GM12878 (cell line): ENCODE data around the gene RNF126. TPM values are rescaled to one million over a fixed set of nuclear protein-coding genes. Genes with fewer than 3 reads are reported as not detected.
A peak's percentile ranks its signal among the peaks of the same experiment; 100 is the strongest.

Source experiments
- BACH1 ChIP-seq: fragments of 450-650 bp; IDR thresholded peaks from 2 replicates; pipeline ENCODE4 v1.6.1; 2017; ENCODE audit warnings: mild to moderate bottlenecking, borderline replicate concordance
- BHLHE40 ChIP-seq, 2 experiments: fragments of 450-650 bp in 1 of 2; IDR thresholded peaks; 2 replicates each; pipeline ENCODE4 v1.6.1; 2011 to 2017; ENCODE audit warnings: low read depth in 2 of 2, borderline replicate concordance in 1 of 2, improper control_type of control experiment in 1 of 2, low read length in 1 of 2, mild to moderate bottlenecking in 1 of 2
- EGR1 ChIP-seq, 2 experiments: IDR thresholded peaks; 1 replicate in 1 of 2; 2 replicates in 1 of 2; pipeline ENCODE4 v1.6.1; 2011 to 2012; ENCODE audit warnings: low read depth in 2 of 2, low read length in 2 of 2, borderline replicate concordance in 1 of 2, mild to moderate bottlenecking in 1 of 2, moderate library complexity in 1 of 2
- ETV6 ChIP-seq, 2 experiments: fragments of 450-650 bp in 1 of 2; IDR thresholded peaks in 1 of 2; conservative IDR thresholded peaks in 1 of 2; 2 replicates each; pipeline ENCODE4 v1.6.1; 2014; ENCODE audit warnings: antibody characterized with exemption in 1 of 2, borderline replicate concordance in 1 of 2, low read depth in 1 of 2, mild to moderate bottlenecking in 1 of 2, moderate library complexity in 1 of 2
- GABPA ChIP-seq: IDR thresholded peaks from 2 replicates; pipeline ENCODE4 v1.6.1; 2014; ENCODE audit warnings: antibody characterized with exemption, low read depth, mild to moderate bottlenecking, inconsistent platforms
- LARP7 ChIP-seq: fragments of 450-650 bp; IDR thresholded peaks from 2 replicates; pipeline ENCODE4 v1.6.1; 2017; ENCODE audit warnings: mild to moderate bottlenecking
- MXI1 ChIP-seq: fragments of 150-350 bp; IDR thresholded peaks from 2 replicates; pipeline ENCODE4 v1.6.1; 2011; ENCODE audit warnings: low read depth, mild to moderate bottlenecking, inconsistent platforms, low read length, improper control_type of control experiment
- NFYB ChIP-seq: IDR thresholded peaks from 2 replicates; pipeline ENCODE4 v1.6.1; 2011; ENCODE audit warnings: low read depth, mild to moderate bottlenecking, low read length, improper control_type of control experiment, moderate library complexity; ENCODE audit not compliant: insufficient read depth
- PAX5 ChIP-seq: IDR thresholded peaks from 2 replicates; pipeline ENCODE4 v1.6.1; 2011; ENCODE audit warnings: low read depth, low read length, borderline replicate concordance
- POLR2A ChIP-seq: IDR thresholded peaks from 2 replicates; pipeline ENCODE4 v1.6.1; 2011; ENCODE audit warnings: low read depth, mild to moderate bottlenecking, low read length
- RFX5 ChIP-seq: IDR thresholded peaks from 2 replicates; pipeline ENCODE4 v1.6.1; 2011; ENCODE audit warnings: low read depth, low read length, improper control_type of control experiment
- TAF1 ChIP-seq: IDR thresholded peaks from 2 replicates; pipeline ENCODE4 v1.6.1; 2011; ENCODE audit warnings: mild to moderate bottlenecking, low read depth, low read length, borderline replicate concordance
- ZZZ3 ChIP-seq: IDR thresholded peaks from 2 replicates; pipeline ENCODE4 v1.6.1; 2011; ENCODE audit warnings: low read depth; ENCODE audit not compliant: control insufficient read depth, insufficient read length
- polyA plus RNA-seq, 11 experiments: library from polyadenylated mRNA; depleted of rRNA in 4 of 11; unstranded in 6 of 11; stranded (reverse) in 5 of 11; fragments of >200 nt; fragmentation: Nextera tagmentation in 4 of 11; fragmentation: Illumina TruSeq in 1 of 11; extraction: Ambion mirVana in 4 of 11; extraction: Trizol in 1 of 11; gene quantifications; 1 replicate in 1 of 11; 2 replicates in 10 of 11; pipeline versions ENCODE4 v1.2.1 to v1.2.3, GENCODE V29; 2011 to 2016; ENCODE audit warnings: inconsistent platforms in 2 of 11, missing spikeins in 2 of 11, low read depth in 1 of 11
- total RNA-seq, 4 experiments: library from RNA; depleted of rRNA in 3 of 4; stranded (reverse); fragments of >200 nt in 3 of 4; fragmentation: Illumina TruSeq in 1 of 4; extraction: Trizol in 1 of 4; gene quantifications; 2 replicates each; pipeline versions ENCODE4 v1.2.1 to v1.2.3, GENCODE V29; 2013 to 2021
- TF ChIP-seq, protein P1 (sequence below): fragments of 450-650 bp; IDR thresholded peaks from 2 replicates; pipeline ENCODE4 v1.6.1; 2017; ENCODE audit warnings: mild to moderate bottlenecking, moderate library complexity
- TF ChIP-seq, protein P2 (sequence below): IDR thresholded peaks from 2 replicates; pipeline ENCODE4 v1.6.1; 2011; ENCODE audit warnings: borderline replicate concordance, low read depth, mild to moderate bottlenecking, moderate library complexity, mixed read lengths, low read length; ENCODE audit not compliant: insufficient read depth; ENCODE audit errors: extremely low read length
- TF ChIP-seq, protein P3 (sequence below): fragments of 450-650 bp; conservative IDR thresholded peaks from 2 replicates; pipeline ENCODE4 v1.6.1; 2017; ENCODE audit warnings: mild to moderate bottlenecking, moderate library complexity
- TF ChIP-seq, protein P4 (sequence below): fragments of 150-350 bp; IDR thresholded peaks from 2 replicates; pipeline ENCODE4 v1.6.1; 2014; ENCODE audit warnings: mild to moderate bottlenecking, low read depth, low read length

RNF126 gene
- total and polyA plus RNA-seq, 10 of the 15 experiments (the other 5 are each of a cell fraction or from before 2014, with no cell fraction given) = 0.45 to 100 (median 50.6) TPM

DNA sequence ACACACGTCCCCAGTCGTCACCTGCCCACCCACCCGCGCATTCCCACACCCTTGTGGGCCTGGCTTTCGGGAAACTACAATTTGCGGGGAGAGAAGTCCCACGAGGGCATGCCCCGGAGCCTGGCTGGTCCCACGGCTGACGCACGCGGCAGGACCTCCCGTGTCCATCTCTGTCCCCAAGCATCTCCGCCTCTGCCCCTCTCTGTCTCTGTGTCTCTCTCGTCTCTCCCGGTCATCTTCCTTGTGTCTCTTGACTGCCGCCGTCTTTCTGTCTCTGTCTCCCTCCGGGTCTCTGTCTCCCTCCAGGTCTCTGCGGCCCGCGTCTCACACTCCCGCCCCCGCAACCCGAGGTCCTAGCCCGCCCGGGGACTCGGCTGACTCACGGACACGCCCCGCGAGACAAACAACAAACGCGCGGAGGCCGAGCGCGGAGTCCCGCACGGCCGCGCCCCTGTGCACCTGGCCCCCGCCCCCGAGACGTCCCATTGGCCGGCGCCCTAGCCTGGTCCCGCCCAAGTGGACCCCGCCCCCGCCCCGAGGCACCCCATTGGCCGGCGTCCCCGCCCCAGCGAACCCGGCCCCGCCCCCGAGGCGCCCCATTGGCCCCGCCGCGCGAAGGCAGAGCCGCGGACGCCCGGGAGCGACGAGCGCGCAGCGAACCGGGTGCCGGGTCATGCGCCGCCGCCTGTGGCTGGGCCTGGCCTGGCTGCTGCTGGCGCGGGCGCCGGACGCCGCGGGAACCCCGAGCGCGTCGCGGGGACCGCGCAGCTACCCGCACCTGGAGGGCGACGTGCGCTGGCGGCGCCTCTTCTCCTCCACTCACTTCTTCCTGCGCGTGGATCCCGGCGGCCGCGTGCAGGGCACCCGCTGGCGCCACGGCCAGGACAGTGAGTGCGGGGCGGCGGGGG is 23.5 kb downstream of the RNF126 start, which contains the start of gene FGF22 (continued):
- TF ChIP-seq, protein P1, sequence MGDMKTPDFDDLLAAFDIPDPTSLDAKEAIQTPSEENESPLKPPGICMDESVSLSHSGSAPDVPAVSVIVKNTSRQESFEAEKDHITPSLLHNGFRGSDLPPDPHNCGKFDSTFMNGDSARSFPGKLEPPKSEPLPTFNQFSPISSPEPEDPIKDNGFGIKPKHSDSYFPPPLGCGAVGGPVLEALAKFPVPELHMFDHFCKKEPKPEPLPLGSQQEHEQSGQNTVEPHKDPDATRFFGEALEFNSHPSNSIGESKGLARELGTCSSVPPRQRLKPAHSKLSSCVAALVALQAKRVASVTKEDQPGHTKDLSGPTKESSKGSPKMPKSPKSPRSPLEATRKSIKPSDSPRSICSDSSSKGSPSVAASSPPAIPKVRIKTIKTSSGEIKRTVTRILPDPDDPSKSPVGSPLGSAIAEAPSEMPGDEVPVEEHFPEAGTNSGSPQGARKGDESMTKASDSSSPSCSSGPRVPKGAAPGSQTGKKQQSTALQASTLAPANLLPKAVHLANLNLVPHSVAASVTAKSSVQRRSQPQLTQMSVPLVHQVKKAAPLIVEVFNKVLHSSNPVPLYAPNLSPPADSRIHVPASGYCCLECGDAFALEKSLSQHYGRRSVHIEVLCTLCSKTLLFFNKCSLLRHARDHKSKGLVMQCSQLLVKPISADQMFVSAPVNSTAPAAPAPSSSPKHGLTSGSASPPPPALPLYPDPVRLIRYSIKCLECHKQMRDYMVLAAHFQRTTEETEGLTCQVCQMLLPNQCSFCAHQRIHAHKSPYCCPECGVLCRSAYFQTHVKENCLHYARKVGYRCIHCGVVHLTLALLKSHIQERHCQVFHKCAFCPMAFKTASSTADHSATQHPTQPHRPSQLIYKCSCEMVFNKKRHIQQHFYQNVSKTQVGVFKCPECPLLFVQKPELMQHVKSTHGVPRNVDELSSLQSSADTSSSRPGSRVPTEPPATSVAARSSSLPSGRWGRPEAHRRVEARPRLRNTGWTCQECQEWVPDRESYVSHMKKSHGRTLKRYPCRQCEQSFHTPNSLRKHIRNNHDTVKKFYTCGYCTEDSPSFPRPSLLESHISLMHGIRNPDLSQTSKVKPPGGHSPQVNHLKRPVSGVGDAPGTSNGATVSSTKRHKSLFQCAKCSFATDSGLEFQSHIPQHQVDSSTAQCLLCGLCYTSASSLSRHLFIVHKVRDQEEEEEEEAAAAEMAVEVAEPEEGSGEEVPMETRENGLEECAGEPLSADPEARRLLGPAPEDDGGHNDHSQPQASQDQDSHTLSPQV = no peak
- TF ChIP-seq PAX5 = no peak
- TF ChIP-seq, protein P2, sequence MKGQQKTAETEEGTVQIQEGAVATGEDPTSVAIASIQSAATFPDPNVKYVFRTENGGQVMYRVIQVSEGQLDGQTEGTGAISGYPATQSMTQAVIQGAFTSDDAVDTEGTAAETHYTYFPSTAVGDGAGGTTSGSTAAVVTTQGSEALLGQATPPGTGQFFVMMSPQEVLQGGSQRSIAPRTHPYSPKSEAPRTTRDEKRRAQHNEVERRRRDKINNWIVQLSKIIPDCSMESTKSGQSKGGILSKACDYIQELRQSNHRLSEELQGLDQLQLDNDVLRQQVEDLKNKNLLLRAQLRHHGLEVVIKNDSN = no peak
- TF ChIP-seq BACH1 = peak; percentile 19
- no peak for TF ChIP-seq GABPA
- no peak for TF ChIP-seq RFX5
- TF ChIP-seq, protein P3, sequence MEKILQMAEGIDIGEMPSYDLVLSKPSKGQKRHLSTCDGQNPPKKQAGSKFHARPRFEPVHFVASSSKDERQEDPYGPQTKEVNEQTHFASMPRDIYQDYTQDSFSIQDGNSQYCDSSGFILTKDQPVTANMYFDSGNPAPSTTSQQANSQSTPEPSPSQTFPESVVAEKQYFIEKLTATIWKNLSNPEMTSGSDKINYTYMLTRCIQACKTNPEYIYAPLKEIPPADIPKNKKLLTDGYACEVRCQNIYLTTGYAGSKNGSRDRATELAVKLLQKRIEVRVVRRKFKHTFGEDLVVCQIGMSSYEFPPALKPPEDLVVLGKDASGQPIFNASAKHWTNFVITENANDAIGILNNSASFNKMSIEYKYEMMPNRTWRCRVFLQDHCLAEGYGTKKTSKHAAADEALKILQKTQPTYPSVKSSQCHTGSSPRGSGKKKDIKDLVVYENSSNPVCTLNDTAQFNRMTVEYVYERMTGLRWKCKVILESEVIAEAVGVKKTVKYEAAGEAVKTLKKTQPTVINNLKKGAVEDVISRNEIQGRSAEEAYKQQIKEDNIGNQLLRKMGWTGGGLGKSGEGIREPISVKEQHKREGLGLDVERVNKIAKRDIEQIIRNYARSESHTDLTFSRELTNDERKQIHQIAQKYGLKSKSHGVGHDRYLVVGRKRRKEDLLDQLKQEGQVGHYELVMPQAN = no peak
- TF ChIP-seq NFYB = peak; percentile 82
- no peak for TF ChIP-seq ETV6 (conservative IDR thresholded peaks at IDR 0.05 in 1 of 2, IDR thresholded peaks at IDR 0.05 in 1 of 2; ENCODE audit: borderline replicate concordance in 1 of 2, low read depth in 1 of 2)
- TF ChIP-seq POLR2A = 0 out of 2 replicates have a peak, but pooled peaks have one; percentile 14
- TF ChIP-seq TAF1 = no peak
- peak; percentile 29; the same call in 1 of the 2 replicates for TF ChIP-seq LARP7
- TF ChIP-seq ZZZ3 = no peak
- peak in 1 of 2 experiments; percentile 72; a peak in 2 of 3 replicates for TF ChIP-seq EGR1 (IDR thresholded peaks at IDR 0.05; ENCODE audit: borderline replicate concordance in 1 of 2, low read depth in 2 of 2, low read length in 2 of 2)
- TF ChIP-seq MXI1 = peak; percentile 38; the same call in 1 of the 2 replicates
- 0 out of 4 replicates have a peak, but pooled peaks of 1 of the 2 experiments have one; percentile 3 for TF ChIP-seq BHLHE40 (IDR thresholded peaks at IDR 0.05; ENCODE audit: borderline replicate concordance in 1 of 2, low read depth in 2 of 2, low read length in 1 of 2)
- TF ChIP-seq, protein P4, sequence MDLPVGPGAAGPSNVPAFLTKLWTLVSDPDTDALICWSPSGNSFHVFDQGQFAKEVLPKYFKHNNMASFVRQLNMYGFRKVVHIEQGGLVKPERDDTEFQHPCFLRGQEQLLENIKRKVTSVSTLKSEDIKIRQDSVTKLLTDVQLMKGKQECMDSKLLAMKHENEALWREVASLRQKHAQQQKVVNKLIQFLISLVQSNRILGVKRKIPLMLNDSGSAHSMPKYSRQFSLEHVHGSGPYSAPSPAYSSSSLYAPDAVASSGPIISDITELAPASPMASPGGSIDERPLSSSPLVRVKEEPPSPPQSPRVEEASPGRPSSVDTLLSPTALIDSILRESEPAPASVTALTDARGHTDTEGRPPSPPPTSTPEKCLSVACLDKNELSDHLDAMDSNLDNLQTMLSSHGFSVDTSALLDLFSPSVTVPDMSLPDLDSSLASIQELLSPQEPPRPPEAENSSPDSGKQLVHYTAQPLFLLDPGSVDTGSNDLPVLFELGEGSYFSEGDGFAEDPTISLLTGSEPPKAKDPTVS = no peak
